8988T (cell line): ENCODE measurements around the gene LDLRAD4.

ENCODE experiments used
- DNase-seq: peaks from one replicate; pipeline ENCODE4 v3.0.0; 2011

The LDLRAD4 gene

GRCh38 chr18:13500869-13501542 lies 282.4 kb downstream of the LDLRAD4 start:
- no peak for DNase-seq

DNA sequence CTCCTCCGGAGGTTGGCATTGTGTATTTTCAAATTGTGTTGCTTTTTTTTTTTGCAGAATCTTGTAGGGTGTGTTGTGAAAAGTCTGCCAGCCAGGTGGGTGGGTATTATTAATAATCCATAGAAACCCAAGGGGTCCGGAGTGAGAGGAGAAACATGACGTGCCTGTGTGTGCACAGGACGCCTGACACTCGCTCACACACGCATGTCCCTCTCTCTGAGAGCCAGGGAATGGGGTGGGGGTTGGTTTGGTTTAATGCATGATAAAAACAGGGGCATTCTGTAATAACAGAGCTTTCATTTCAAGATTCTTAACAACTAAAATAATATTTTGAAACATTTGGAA lies 283.0 kb downstream of the LDLRAD4 start:
- no peak for DNase-seq

- DNase-seq, result no peak
Measured at GRCh38 chr18:13501891-13502290, 283.3 kb downstream of the LDLRAD4 start.

DNA sequence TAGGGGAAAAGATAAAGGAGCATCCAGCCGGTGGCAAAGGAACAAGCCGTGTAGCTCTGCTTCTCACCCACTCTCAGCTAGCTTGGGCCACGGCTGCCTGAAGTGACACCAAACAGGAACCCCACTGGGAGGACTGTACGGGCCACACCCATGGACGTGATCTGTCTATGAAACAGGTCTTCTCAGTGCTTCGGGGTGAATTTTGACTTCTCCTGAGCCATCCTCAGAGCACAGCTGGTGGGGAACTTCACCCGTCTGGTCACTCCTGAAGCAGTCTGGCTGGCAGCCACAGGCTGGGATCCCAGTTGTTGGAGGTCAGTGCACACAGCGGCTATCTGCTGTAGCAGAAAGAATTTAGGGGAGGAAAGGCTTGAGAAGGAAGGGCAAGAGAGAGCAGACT lies 284.0 kb downstream of the LDLRAD4 start:
- no peak for DNase-seq

DNA sequence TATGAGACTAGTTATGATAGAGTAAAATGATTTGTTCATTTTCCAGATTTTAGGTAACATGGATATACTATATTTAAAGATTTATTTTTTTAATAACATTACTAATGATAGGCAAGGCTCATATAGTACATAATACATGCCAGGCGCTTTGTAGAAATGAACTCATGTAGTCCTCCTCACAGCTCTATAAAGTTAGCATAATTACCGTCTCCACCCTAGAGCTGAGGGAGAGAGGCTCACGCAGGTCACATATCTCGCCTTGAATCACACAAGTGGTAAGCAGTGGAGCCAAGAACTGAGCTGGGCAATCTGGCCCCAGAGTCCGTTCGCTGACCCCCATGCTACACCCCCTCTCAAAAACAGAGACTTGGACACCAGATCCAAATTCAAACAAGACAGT lies 285.3 kb downstream of the LDLRAD4 start:
- DNase-seq, result no peak

DNA sequence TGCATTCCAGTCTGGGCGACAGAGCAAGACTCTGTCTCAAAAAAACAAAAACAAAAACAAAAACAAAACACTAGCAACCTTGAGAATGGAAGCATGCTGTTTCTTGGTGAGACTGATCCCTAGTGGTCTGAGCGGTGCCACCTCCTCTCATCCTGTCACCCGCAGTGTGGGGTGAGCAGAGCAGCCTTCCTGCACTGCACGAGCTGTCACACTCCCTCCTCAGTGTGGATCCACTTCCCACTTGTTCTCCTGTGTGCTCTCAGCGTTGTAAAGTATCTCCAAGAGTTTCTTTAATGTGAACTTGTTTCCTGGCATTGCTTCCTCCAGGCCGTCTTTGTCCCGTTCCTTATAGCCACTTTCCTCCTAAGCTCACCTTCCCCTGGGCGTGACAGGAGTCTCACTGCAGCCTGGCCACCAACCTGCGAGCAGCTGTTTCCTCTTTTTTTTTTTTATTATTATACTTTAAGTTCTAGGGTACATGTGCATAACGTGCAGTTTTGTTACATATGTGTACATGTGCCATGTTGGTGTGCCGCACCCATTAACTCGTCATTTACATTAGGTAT lies 287.3 kb downstream of the LDLRAD4 start:
- DNase-seq, result no peak

DNA sequence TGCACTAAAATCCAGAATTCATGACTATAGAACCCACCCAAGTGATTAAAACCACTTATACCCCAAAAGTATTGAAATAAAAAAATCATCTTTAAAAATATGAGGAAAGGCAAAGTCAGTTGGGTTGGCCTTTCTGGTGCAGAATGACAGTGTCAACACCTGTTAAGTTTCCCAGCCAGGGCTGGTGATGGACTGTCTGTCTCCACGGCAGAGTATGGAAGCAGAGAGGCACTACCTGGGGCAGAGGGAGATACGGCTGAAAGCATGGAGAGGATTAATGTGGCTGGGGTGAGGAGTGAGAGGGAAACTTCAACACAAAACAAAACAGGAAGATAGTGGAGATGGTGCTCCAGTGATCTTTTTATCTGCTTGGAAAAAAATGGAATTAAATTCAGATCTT lies 292.0 kb downstream of the LDLRAD4 start:
- no peak for DNase-seq

- DNase-seq, result no peak
Measured at GRCh38 chr18:13511961-13512577, 293.5 kb downstream of the LDLRAD4 start.

GRCh38 chr18:13513021-13513420 lies 294.5 kb downstream of the LDLRAD4 start:
- DNase-seq, result no peak

- DNase-seq, result no peak
Measured at GRCh38 chr18:13513481-13513880, 294.9 kb downstream of the LDLRAD4 start.

- DNase-seq, result no peak
Measured at GRCh38 chr18:13514558-13514957, 296.0 kb downstream of the LDLRAD4 start.

DNA sequence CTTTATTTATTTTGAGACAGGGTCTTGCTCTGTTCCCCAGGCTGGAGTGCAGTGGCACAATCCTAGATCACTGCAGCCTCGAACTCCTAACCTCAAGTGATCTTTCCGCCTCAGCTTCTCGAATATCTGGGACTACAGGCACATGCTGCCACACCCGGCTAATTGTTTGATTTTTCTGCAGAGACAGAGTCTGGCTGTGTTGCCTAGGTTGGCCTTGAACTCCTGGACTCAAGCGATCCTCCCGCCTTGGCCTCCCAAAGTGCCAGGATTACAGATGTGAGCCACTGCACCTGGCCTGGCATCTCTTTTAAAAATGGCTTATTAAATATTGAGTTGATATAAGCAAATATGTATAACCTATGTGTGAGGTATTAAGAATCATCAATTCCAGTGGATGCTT lies 298.3 kb downstream of the LDLRAD4 start:
- no peak for DNase-seq

- DNase-seq, result no peak
Measured at GRCh38 chr18:13517369-13517768, 298.8 kb downstream of the LDLRAD4 start.

DNA sequence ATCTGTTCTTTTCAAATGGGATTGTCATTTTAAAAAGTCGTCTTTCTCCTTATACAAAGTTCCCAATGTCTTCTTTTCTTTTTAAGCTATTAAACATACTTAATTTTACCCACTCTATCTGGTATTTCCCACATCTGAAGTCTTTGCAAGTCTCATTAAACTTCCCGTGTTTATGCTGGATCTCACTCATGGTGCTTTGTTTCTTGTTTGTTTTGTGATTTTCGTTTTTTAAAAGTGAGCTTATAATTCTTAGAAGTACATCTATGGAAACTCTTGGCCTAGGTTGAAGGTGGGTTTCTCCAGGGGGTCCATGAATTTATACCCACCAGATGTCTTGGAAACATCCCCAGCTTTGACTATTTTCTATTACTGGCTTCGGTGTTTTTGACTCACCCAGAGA lies 299.8 kb downstream of the LDLRAD4 start:
- no peak for DNase-seq

DNA sequence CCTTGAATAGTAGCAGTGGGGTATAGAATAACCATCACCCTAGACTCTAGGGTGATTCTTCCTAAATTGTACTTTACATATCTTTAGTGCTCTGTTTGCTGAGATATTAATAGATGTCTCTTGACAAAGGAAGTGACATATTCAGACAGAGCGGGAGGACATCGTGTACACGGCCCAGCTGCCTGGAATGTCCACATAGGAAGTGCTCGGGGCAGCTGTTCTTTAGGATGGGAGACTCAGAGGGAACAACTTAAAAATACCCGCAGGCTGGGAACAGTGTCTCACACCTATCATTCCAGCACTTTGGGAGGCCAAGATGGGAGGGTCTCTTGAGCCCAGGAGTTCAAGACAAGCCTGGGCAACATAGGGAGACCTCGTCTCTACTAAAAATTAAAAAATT lies 301.7 kb downstream of the LDLRAD4 start:
- DNase-seq, result no peak

DNA sequence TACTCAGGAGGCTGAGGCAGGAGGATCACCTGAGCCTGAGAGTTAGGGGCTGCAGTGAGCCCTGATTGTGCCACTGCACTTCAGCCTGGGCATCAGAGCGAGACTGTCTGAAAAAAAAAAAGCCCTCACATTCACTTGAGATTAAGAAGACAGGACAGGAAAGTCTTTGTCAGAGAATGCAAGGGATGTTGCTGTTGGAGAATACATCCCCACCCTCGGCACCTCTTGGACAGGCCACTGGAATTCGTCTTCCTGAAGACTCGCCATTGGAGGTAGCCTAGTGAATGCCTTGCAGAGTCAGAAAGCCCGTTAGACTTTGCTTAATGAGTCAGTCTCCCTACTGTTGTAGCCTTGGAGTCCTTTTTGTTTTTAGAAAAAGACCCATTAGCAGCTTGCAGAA lies 302.2 kb downstream of the LDLRAD4 start:
- DNase-seq, result no peak

DNA sequence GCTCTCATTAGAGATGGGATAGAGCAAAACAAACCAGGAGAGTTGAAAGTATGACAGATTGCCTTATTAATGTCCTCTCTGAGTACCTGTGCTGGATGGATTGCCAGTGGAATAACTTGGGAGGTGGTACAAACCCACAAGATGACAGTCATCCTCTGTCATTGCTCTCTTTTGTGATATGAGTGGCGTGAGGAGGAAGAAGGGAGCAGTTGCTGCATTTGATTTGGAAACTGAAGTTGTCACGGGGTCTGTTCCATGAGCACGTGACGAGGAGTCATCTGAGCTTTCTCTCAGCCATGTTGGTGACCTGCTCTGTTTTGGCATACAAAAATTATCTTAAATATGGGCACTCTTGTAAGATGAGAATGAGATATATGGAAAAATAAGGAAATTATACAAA lies 302.9 kb downstream of the LDLRAD4 start:
- DNase-seq, result no peak

DNA sequence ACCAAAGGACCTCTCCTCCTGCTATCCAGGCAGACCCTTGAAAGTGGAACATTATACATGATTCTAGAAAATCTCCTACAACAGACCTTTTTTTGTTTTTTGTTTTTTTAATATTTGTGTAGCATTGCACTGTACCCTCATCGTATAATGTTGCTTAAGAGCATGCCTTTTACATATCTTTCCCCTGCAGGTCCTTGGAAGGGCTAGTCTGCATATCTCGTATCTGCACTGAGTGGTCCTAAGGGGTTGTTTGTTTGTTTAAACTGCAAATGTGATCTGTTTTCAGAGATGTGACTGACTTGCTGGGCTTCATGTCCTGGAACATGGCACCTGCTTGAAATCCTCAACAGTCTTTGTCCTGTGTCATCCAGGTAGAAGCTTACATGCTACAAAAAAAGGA lies 303.7 kb downstream of the LDLRAD4 start:
- no peak for DNase-seq

GRCh38 chr18:13522861-13523660 lies 304.5 kb downstream of the LDLRAD4 start:
- no peak for DNase-seq

DNA sequence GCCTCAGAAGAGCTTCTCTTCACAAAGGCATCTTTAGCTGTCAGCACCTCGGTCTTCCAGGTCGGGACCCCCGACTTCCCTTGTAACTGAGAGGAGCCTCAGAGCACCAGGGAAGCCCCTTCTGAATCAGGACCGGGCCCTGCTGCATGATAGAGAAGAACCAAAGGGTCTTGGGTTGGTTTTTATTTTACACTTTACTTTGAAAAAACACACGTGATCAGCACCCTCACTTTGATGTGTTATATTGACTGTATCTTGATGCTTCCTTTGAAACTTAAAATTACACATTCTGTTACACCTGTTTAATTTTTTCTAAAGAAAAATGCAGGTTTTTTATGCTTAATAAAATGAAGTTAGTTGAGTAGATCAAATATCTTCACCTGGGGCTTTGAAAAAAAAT lies 305.5 kb downstream of the LDLRAD4 start:
- DNase-seq, result no peak

DNA sequence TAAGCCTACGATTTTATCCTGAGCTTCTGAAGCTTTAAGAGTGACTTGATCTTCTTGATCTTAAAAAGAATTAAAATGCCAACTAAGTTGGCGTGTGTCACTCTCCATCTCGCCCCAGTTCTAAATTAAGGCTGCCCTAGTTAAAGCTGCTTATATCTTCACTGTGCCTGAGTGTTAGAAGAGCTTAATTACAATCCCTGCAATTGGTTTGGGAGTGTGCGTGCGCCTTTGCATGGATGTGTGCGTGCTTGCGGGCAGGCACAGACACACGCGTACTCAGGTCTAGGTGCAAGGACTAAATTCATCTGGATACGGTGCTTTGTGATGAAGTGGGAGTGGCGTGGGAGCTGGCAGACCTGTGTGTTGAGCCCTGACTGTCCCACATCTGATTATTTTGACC lies 306.3 kb downstream of the LDLRAD4 start:
- DNase-seq, result no peak

- no peak for DNase-seq
Measured at GRCh38 chr18:13525381-13526029, 306.9 kb downstream of the LDLRAD4 start.

DNA sequence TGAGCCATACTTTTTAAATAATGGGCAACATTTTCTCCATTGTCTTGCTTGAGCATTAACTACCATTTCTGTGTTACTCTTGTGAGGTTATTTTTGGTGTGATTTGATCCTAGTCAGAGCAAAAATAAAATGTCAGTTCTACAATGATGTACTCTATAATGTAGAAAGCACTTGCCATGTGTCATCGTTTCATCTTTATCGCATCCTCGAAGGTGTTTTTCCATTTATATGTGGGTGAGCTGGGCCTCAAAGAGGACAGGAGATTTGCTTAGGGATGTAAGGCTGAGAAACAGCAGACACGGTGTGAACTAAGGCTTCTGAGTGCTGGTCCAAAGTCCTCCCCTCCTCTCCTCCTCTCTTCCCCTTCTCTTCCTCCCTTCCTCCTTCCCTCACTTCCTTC lies 308.0 kb downstream of the LDLRAD4 start:
- DNase-seq, result no peak

GRCh38 chr18:13527256-13527655 lies 308.7 kb downstream of the LDLRAD4 start:
- no peak for DNase-seq
